Lower leg skin (tissue), 4 donors: ENCODE results near the gene FOXL2. TPM values are rescaled to one million over a fixed set of nuclear protein-coding genes. Genes with fewer than 3 reads are reported as not detected.

Source experiments
- DNase-seq, 2 donors: peaks; one replicate each; pipeline ENCODE4 v3.0.0-alpha.2; 2019; ENCODE audit warnings: low spot score in 2 of 2
- H3K4me3 ChIP-seq: fragments of 200-600 bp; sonication (generic); 2 replicates; pipeline ENCODE4 v1.5.1; 2017; ENCODE audit warnings: mild to moderate bottlenecking, low read depth; ENCODE audit not compliant: poor library complexity, severe bottlenecking
- CTCF ChIP-seq, 3 donors: fragments of 450-650 bp; IDR thresholded peaks; one replicate each; pipeline ENCODE4 v1.5.1; 2016; ENCODE audit warnings: antibody characterized with exemption in 3 of 3, mild to moderate bottlenecking in 3 of 3, moderate library complexity in 2 of 3
- POLR2A ChIP-seq, 2 donors: fragments of 450-650 bp; IDR thresholded peaks; one replicate each; pipeline ENCODE4 v1.6.1; 2016 to 2017; ENCODE audit warnings: antibody characterized with exemption in 2 of 2, mild to moderate bottlenecking in 1 of 2, moderate library complexity in 1 of 2
- WGBS, 2 donors: methylation state at CpG; one replicate each; pipeline ENCODE4 v1.1.5; 2018; 5-methylcytosine and 5-hydroxymethylcytosine counted together
- intact Hi-C: fragments of 100-400 bp; cut with DNase I; formaldehyde crosslinking; loops from one replicate; pipeline ENCODE4 v1.15.0; 2023; ENCODE audit warnings: low total_unique reads
- total RNA-seq, 4 donors: library from RNA; depleted of rRNA; stranded (reverse); fragments of >200 nt; gene quantifications; one replicate each; pipeline ENCODE4 v1.1.0, GENCODE V29; 2016

The FOXL2 gene
- total RNA-seq, 4 donors from 2014 or later, result not detected

GRCh38 chr3:138899351-138899991 lies 47.5 kb downstream of the FOXL2 start:
- no peak for DNase-seq
- no peak overlapping the region for H3K4me3 ChIP-seq
- TF ChIP-seq CTCF (IDR thresholded peaks at IDR 0.05) (no peak), POLR2A (IDR thresholded peaks at IDR 0.05) (no peak)
- intact Hi-C loops, result no loop called here
- 76 to 78% methylated on average over 5 of the region's 5 CpGs for WGBS, 2 donors

- no peak for DNase-seq
- TF ChIP-seq POLR2A (IDR thresholded peaks at IDR 0.05) (no peak), CTCF (IDR thresholded peaks at IDR 0.05) (no peak)
- no peak overlapping the region for H3K4me3 ChIP-seq
- intact Hi-C loops, result no loop called here
Measured at GRCh38 chr3:138898708-138899107, 48.2 kb downstream of the FOXL2 start.

- TF ChIP-seq CTCF (IDR thresholded peaks at IDR 0.05) (no peak), POLR2A (IDR thresholded peaks at IDR 0.05) (no peak)
- DNase-seq, result no peak
- no peak overlapping the region for H3K4me3 ChIP-seq
- intact Hi-C loops, result no loop called here
- 4 to 20% methylated on average over 1 of the region's 1 CpG for WGBS, 2 donors
Measured at GRCh38 chr3:138898301-138898700, 48.6 kb downstream of the FOXL2 start.

Other genes starting within 250 kb of the FOXL2 start
- gene PIK3CB, start 112.2 kb downstream of the FOXL2 start, total RNA-seq, result 10 to 100 TPM; 33.8 to 56.1 (median 50.6) TPM
- gene FOXL2NB, start 80 bp upstream of the FOXL2 start, total RNA-seq, result not detected
- gene PRR23A, start 59.1 kb upstream of the FOXL2 start, total RNA-seq, result not detected
- gene PRR23B, start 73.8 kb upstream of the FOXL2 start, total RNA-seq, result not detected
- gene PRR23C, start 97.8 kb upstream of the FOXL2 start, total RNA-seq, result not detected